Spinal cord (tissue), 10 donors: ENCODE results near the gene DLG4. TPM values are rescaled to one million over a fixed set of nuclear protein-coding genes. Genes with fewer than 3 reads are reported as not detected.
A peak's percentile ranks its signal among the peaks of the same experiment; 100 is the strongest.
"Not testable (repeated sequence)": the region's sequence is repeated elsewhere in the genome, so short reads cannot be mapped to it uniquely, and the experiment has no call there.

ENCODE experiments used
- DNase-seq, 6 donors: peaks; one replicate each; pipeline versions ENCODE4 v3.0.0 to v3.0.0-alpha.2; 2013 to 2015; ENCODE audit warnings: low spot score in 6 of 6, low read depth in 4 of 6
- H3K27ac ChIP-seq: one replicate; pipeline ENCODE4 v1.5.1; 2013; ENCODE audit warnings: low read depth, low read length, control low read depth
- H3K27me3 ChIP-seq: one replicate; pipeline ENCODE4 v1.6.1; 2013; ENCODE audit warnings: low read length; ENCODE audit not compliant: control insufficient read depth, insufficient read depth
- H3K36me3 ChIP-seq: one replicate; pipeline ENCODE4 v1.6.1; 2013; ENCODE audit warnings: low read length; ENCODE audit not compliant: control insufficient read depth, insufficient read depth
- H3K4me1 ChIP-seq: one replicate; pipeline ENCODE4 v1.6.1; 2013; ENCODE audit warnings: low read length; ENCODE audit not compliant: control insufficient read depth, insufficient read depth
- H3K4me3 ChIP-seq: one replicate; pipeline ENCODE4 v1.5.1; 2013; ENCODE audit warnings: low read depth, low read length, control low read depth
- H3K9me3 ChIP-seq: one replicate; pipeline ENCODE4 v1.6.1; 2013; ENCODE audit warnings: low read length; ENCODE audit not compliant: control insufficient read depth, insufficient read depth
- WGBS: methylation state at CpG from one replicate; pipeline ENCODE4 v1.1.5; 2013; ENCODE audit warnings: missing lambda C conversion rate; ENCODE audit not compliant: insufficient coverage; 5-methylcytosine and 5-hydroxymethylcytosine counted together
- polyA plus RNA-seq, 2 donors: library from polyadenylated mRNA; unstranded; fragments of 120-200 nt; gene quantifications; one replicate each; pipeline ENCODE4 v1.2.1, GENCODE V29; 2013; ENCODE audit not compliant: insufficient read length in 2 of 2
- total RNA-seq, 2 donors: library from RNA; depleted of rRNA in 1 of 2; stranded (reverse); fragments of 120-200 nt in 1 of 2; fragments of >200 nt in 1 of 2; gene quantifications; one replicate each; pipeline versions ENCODE4 v1.2.3 to v1.2.4, GENCODE V29; 2013 to 2014
- donor health status: healthy.

Gene DLG4
- total and polyA plus RNA-seq, 4 donors = 50.6 to 203 (median 138) TPM

DNA sequence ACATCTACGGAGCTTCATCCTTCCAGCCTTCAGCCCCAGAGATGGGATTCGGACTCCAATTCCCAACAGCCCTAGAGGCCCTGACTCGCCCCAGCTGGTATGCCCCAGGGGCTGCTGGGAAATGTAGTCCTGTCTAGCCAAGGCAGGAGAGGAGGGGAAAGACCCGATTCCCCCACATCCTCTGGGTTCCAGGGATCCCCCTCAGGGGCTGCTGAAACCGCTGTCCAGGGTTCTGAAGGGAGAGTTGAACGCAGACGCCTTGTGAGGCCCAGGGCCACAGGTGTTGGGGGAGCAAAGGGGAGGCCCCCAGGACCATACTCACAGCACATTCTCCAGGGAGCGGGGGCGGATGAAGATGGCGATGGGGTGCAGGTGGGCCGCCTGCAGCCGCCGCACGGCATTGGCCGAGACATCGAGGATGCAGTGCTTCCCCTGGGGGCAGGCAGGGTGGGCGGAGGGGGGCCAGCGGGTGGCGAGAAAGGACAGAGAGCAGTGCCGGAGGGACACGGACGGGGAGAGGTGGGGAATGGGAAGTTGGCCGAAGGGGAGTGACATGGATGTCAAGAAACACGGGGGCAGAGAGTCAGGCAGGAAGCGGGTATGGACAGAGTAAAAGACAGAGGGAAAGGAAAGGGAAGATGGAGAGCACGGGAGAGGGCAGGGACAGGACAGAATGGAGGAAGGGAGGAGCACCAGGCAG is 27.9 kb downstream of the DLG4 start:
- Histone ChIP-seq H3K4me1 (no peaks in the 10 kb centered on the region), H3K9me3 (no peaks in the 10 kb centered on the region), H3K36me3 (peaks cover 80% of the 10 kb centered on the region), H3K27ac (no peak overlapping the region), H3K4me3 (no peak overlapping the region), H3K27me3 (no peaks in the 10 kb centered on the region)
- peak in 2 of 6 donors; percentile 76 to 78 for DNase-seq
- WGBS = 68% methylated on average over 21 of the region's 26 CpGs

DNA sequence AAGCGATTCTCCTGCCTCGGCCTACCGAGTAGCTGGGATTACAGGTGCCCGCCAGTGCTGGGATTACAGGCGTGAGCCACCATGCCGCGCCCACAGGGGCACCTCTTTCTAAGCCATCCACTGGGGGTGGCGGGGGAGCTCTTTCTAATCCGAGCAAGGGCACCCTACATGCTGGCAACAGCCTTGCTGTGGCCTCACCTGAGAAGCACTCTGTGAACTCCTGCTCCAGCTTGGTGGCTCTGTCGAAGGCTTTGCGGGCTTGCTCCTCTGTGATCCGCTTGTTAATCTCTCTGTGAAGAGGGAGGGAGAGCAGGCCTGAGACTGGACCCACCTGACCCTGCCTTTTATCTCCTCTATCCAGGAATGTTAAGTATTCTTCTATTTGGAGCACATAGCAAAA is 28.6 kb downstream of the DLG4 start:
- H3K27ac ChIP-seq = no peak overlapping the region
- H3K9me3 ChIP-seq = no peaks in the 10 kb centered on the region
- H3K4me3 ChIP-seq = no peak overlapping the region
- H3K27me3 ChIP-seq = no peaks in the 10 kb centered on the region
- DNase-seq = no peak
- no peaks in the 10 kb centered on the region for H3K4me1 ChIP-seq
- H3K36me3 ChIP-seq = peaks cover 79% of the 10 kb centered on the region
- 96% methylated on average over 10 of the region's 12 CpGs for WGBS

- no peak for DNase-seq
- Histone ChIP-seq H3K27ac (no peak overlapping the region), H3K4me1 (no peaks in the 10 kb centered on the region), H3K9me3 (no peaks in the 10 kb centered on the region), H3K27me3 (no peaks in the 10 kb centered on the region), H3K4me3 (no peak overlapping the region), H3K36me3 (peaks cover 75% of the 10 kb centered on the region)
- WGBS = 91% methylated on average over 9 of the region's 14 CpGs
Measured at GRCh38 chr17:7190276-7190917, 29.2 kb downstream of the DLG4 start.

DNA sequence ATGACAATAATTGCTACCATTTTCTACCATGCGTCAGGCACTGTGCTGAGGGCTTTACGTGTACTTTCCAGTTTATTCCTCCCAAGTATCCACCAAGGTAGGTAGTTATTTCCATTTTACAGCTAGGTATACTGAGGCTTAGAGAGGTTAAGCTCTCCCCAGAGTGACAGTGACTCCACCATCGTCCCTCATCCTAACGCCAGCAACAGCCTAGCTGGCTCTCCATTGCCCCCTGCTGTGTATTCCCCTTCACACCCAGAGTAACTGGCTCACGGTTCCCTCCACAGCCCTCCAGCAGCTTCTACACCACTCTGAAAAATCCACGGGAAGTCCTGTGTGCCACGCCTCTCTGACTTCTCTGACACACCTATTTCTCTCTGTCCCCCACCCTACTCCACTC is 33.4 kb downstream of the DLG4 start:
- WGBS = 62% methylated on average over 5 of the region's 7 CpGs
- Histone ChIP-seq H3K4me3 (no peak overlapping the region), H3K27ac (no peak overlapping the region), H3K27me3 (no peaks in the 10 kb centered on the region), H3K36me3 (peaks cover 36% of the 10 kb centered on the region), H3K4me1 (peaks cover 6% of the 10 kb centered on the region), H3K9me3 (no peaks in the 10 kb centered on the region)
- DNase-seq = no peak

DNA sequence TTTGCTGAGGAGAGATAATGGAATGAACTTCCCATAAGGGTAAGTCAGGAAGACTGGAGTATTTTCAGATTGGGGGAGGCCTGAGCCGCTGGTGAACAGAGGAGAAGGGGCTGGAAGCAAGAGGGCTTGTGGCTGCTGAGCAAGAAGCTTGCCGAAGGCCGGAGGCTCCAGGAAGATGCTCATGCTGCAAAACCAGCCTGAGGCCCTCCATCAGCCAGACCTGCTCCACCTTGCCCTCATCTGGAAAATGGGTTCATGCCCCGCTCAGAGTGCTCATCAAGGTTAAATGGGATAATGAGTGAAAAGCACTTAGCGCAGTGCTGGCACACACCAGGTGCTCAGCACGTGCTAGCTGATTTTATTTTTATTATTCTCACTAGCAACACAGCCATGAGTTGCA is 35.0 kb downstream of the DLG4 start:
- no peak overlapping the region for H3K4me3 ChIP-seq
- no peak overlapping the region for H3K27ac ChIP-seq
- peaks cover 22% of the 10 kb centered on the region for H3K36me3 ChIP-seq
- WGBS = 92% methylated on average over 2 of the region's 6 CpGs
- peaks cover 6% of the 10 kb centered on the region for H3K4me1 ChIP-seq
- no peak for DNase-seq
- no peaks in the 10 kb centered on the region for H3K9me3 ChIP-seq
- no peaks in the 10 kb centered on the region for H3K27me3 ChIP-seq

DNA sequence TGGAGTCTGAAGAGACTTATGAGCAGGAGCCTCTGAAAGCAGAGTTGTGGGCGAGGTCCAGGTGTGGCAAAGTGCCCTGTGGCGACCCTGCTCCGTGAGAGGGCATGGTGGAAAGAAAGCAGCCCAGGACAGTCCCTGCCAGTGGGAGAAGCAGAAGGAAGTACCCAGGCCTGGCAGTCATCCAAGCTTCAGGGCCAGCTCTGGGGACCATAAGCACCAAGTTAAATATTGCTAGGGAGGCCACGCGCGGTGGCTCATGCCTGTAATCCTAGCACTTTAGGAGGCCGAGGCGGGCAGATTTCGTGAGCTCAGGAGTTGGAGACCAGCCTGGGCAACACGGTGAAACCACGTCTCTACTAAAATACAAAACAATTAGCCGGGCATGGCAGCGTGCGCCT is 35.5 kb downstream of the DLG4 start:
- 77% methylated on average over 9 of the region's 14 CpGs for WGBS
- DNase-seq = peak in 1 of 6 donors; percentile 54
- no peaks in the 10 kb centered on the region for H3K27me3 ChIP-seq
- H3K4me1 ChIP-seq = peaks cover 6% of the 10 kb centered on the region
- H3K36me3 ChIP-seq = peaks cover 17% of the 10 kb centered on the region
- no peak overlapping the region for H3K4me3 ChIP-seq
- no peaks in the 10 kb centered on the region for H3K9me3 ChIP-seq
- no peak overlapping the region for H3K27ac ChIP-seq

DNA sequence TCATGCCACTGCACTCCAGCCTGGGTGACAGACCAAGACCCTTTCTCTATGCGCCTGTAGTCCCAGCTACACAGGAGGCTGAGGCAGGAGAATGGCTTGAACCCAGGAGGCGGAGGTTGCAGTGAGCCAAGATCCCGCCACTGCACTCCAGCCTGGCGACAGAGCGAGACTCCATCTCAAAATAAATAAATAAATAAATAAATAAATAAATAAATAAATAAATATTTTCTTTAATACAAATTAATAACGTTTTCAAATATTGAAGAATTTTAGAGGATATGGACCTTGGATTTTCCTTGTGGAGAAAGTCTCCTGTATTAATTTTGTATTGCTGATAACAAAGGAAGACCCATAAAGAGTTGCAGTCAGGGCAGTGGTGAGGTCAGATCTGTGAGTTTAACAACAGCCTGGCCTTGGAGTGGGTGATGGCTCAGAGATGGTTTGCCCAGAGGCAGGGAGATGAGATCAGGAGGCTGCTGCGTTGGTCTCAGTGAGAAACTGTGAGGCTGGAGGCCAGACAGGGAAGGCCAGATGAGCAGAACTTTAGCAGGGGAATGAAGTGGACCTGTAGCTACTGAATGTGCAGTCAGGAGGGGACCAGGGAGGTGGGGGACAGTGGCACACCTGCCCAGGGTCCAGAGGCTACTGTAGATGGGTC is 36.1 kb downstream of the DLG4 start:
- no peaks in the 10 kb centered on the region for H3K9me3 ChIP-seq
- WGBS = 57% methylated on average over 1 of the region's 7 CpGs
- no peak for DNase-seq
- no peak overlapping the region for H3K4me3 ChIP-seq
- no peaks in the 10 kb centered on the region for H3K27me3 ChIP-seq
- H3K36me3 ChIP-seq = peaks cover 15% of the 10 kb centered on the region
- peaks cover 6% of the 10 kb centered on the region for H3K4me1 ChIP-seq
- H3K27ac ChIP-seq = no peak overlapping the region

DNA sequence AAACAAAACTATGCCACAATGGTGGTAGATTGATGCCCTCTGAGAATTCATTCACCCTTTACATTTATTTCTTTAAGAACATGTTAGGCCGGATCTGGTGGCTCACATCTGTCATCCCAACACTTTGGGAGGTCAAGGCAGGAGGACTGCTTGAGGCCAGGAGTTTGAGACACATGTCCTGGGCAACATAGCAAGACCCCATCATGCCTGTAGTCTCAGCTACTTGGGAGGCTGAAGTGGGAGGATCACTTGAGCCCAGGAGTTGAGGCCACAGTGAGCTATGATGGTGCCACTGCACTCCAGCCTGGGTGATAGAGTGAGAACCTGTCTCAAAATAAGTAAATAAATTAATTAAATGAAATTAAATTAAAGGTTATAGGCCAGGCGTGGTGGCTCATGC is 37.5 kb downstream of the DLG4 start:
- peaks cover 15% of the 10 kb centered on the region for H3K36me3 ChIP-seq
- H3K4me3 ChIP-seq, H3K27ac ChIP-seq, H3K27me3 ChIP-seq, H3K9me3 ChIP-seq, DNase-seq: not testable (repeated sequence)
- peaks cover 20% of the 10 kb centered on the region for H3K4me1 ChIP-seq
- WGBS = 100% methylated on average over 1 of the region's 2 CpGs

DNA sequence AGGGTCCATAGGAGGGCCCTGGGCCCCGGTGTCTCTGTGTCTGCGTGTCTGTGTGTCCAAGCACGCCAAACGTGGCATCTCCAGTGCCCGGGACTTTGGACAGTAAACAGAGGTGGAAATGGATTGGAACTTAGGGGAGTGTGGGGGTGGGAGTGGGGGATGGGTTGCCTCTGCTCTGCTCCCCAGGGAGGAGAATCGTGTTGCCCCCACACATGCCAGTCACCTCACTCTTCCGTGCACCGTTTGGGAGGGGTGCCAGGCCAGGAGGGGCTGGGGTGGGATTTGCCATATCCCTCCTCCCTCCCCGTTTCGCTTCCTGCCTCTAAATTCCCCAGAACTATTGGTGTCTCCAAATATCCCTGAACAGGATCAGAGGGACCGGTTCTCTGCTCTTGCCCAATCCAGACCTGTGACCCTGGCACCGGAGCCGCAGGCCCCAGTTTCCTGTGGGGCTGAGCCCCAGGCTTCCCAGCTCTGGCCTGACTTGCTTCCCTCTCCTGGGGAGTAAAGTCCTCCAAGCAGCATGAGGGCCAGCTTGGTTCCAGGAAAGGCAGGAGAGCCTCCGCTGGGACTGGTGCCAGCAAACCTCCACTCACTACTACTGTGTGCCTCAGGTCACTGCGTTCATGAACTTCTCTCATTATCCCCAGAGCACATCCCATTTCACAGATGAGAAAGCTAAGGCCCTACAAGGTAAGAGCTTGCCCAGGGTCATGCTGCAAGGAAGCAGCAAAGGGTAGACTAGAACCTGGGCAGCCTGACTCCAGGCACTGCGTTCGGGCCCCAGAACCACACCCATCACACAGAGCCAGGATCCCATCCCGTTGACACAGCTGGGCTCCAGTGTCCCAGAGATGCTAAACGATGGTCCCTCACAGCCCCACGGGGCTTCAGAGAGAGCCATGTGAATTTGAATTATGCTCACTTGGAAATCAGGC is 40.0 kb downstream of the DLG4 start, which contains the start of gene ASGR1:
Gene ASGR1, minus strand, starts transcription at position 54 of the 938 bp plus-strand sequence. CDS start 807 bp downstream, outside the sequence.
- Histone ChIP-seq H3K9me3 (no peaks in the 10 kb centered on the region), H3K4me3 (peak within 1 kb of the TSS; percentile 57), H3K27ac (no peak within 1 kb of the TSS), H3K4me1 (peaks cover 28% of the 10 kb centered on the region), H3K27me3 (peaks cover 2% of the 10 kb centered on the region), H3K36me3 (peaks cover 6% of the 10 kb centered on the region)
- WGBS = 70% methylated on average over 17 of the region's 20 CpGs
- no peak for DNase-seq
